Measurements from ENCODE around the gene PCSK5. TPM values are rescaled to one million over a fixed set of nuclear protein-coding genes. Genes with fewer than 3 reads are reported as not detected.

Gene PCSK5
- polyA plus RNA-seq, 1 donor (not counting 4 experiments of a cell fraction or from before 2014, with no cell fraction given): 1.9 TPM

- Histone ChIP-seq H3K9ac (ENCODE audit: control insufficient read depth, extremely low read depth, insufficient read depth, low read length) (no peak overlapping the region), H3K79me2 (ENCODE audit: control insufficient read depth, insufficient read depth, low read length) (no peaks in the 10 kb centered on the region), H3K9me3 (ENCODE audit: control insufficient read depth, low read depth, low read length) (no peaks in the 10 kb centered on the region), H3K36me3 (ENCODE audit: control insufficient read depth in 2 of 2, extremely low read depth in 1 of 2, insufficient read depth in 2 of 2, low read length in 2 of 2) (no peaks in the 10 kb centered on the region), H4K20me1 (ENCODE audit: control insufficient read depth, extremely low read depth, insufficient read depth, low read length) (no peaks in the 10 kb centered on the region), H3K27me3 (ENCODE audit: control insufficient read depth, extremely low read depth, insufficient read depth, low read length) (no peaks in the 10 kb centered on the region), H2AFZ (ENCODE audit: control insufficient read depth, low read length) (no peak overlapping the region), H3K4me2 (ENCODE audit: control insufficient read depth, extremely low read depth, insufficient read depth, low read depth, low read length) (no peak overlapping the region), H3K4me1 (ENCODE audit: control insufficient read depth, extremely low read depth, insufficient read depth, low read length) (peaks cover 3% of the 10 kb centered on the region), H3K9me1 (ENCODE audit: control insufficient read depth, extremely low read depth, insufficient read depth, low read length) (no peaks in the 10 kb centered on the region), H3K4me3 (ENCODE audit: control insufficient read depth in 2 of 3, extremely low read depth in 1 of 3, insufficient read depth in 2 of 3, low read depth in 1 of 3, low read length in 3 of 3) (no peak overlapping the region), H3K27ac (ENCODE audit: control insufficient read depth, insufficient read depth, low read length) (no peak overlapping the region)
- FAIRE-seq: no peak
- dilution Hi-C loops (cut with MboI; ENCODE audit: extremely low pct_ligation_motif_present, low sequenced_read_pairs): no loop called here
- TF ChIP-seq EZH2 (IDR thresholded peaks at IDR 0.05; ENCODE audit: low read length) (no peak), CTCF (optimal IDR thresholded peaks at IDR 0.05 in 1 of 3, IDR thresholded peaks at IDR 0.05 in 1 of 3, conservative IDR thresholded peaks at IDR 0.05 in 1 of 3; ENCODE audit: extremely low read depth in 1 of 3, insufficient read depth in 2 of 3, low read length in 3 of 3) (no peak)
- no peak for DNase-seq (ENCODE audit: low read depth, low spot score)
These were observed 482.8 kb downstream of the PCSK5 start for GRCh38 chr9:76373173-76373783.

GRCh38 chr9:76373784-76374474 lies 483.5 kb downstream of the PCSK5 start:
- DNase-seq (ENCODE audit: low read depth, low spot score): no peak
- Histone ChIP-seq H3K36me3 (ENCODE audit: control insufficient read depth in 2 of 2, extremely low read depth in 1 of 2, insufficient read depth in 2 of 2, low read length in 2 of 2) (no peaks in the 10 kb centered on the region), H3K9me3 (ENCODE audit: control insufficient read depth, low read depth, low read length) (no peaks in the 10 kb centered on the region), H2AFZ (ENCODE audit: control insufficient read depth, low read length) (no peak overlapping the region), H3K9ac (ENCODE audit: control insufficient read depth, extremely low read depth, insufficient read depth, low read length) (no peak overlapping the region), H3K79me2 (ENCODE audit: control insufficient read depth, insufficient read depth, low read length) (no peaks in the 10 kb centered on the region), H3K27me3 (ENCODE audit: control insufficient read depth, extremely low read depth, insufficient read depth, low read length) (no peaks in the 10 kb centered on the region), H3K9me1 (ENCODE audit: control insufficient read depth, extremely low read depth, insufficient read depth, low read length) (peaks cover 2% of the 10 kb centered on the region), H3K4me2 (ENCODE audit: control insufficient read depth, extremely low read depth, insufficient read depth, low read depth, low read length) (no peak overlapping the region), H3K4me3 (ENCODE audit: control insufficient read depth in 2 of 3, extremely low read depth in 1 of 3, insufficient read depth in 2 of 3, low read depth in 1 of 3, low read length in 3 of 3) (no peak overlapping the region), H3K4me1 (ENCODE audit: control insufficient read depth, extremely low read depth, insufficient read depth, low read length) (peaks cover 9% of the 10 kb centered on the region), H3K27ac (ENCODE audit: control insufficient read depth, insufficient read depth, low read length) (no peak overlapping the region), H4K20me1 (ENCODE audit: control insufficient read depth, extremely low read depth, insufficient read depth, low read length) (no peaks in the 10 kb centered on the region)
- no peak for TF ChIP-seq CTCF (optimal IDR thresholded peaks at IDR 0.05 in 1 of 3, IDR thresholded peaks at IDR 0.05 in 1 of 3, conservative IDR thresholded peaks at IDR 0.05 in 1 of 3; ENCODE audit: extremely low read depth in 1 of 3, insufficient read depth in 2 of 3, low read length in 3 of 3)
- no peak for TF ChIP-seq EZH2 (IDR thresholded peaks at IDR 0.05; ENCODE audit: low read length)
- no peak for FAIRE-seq
- dilution Hi-C loops (cut with MboI; ENCODE audit: extremely low pct_ligation_motif_present, low sequenced_read_pairs): no loop called here
